MCF 10A (cell line): ENCODE data around the gene CPA4. TPM values are rescaled to one million over a fixed set of nuclear protein-coding genes. Genes with fewer than 3 reads are reported as not detected.

ENCODE experiments used
- BruUV-seq: library from RNA; stranded (reverse); fragments of 400-500 nt; replicated peaks from 2 replicates; lab custom pipeline; 2021; lab: Mats Ljungman, UMichigan
- CTCF ChIA-PET: fragments of 300-600 bp; sonication (Branson Sonifier 250); formaldehyde crosslinking; extraction: SDS; loops from one replicate; lab custom pipeline; 2021; ENCODE audit warnings: antibody characterized with exemption, inconsistent platforms; lab: Yijun Ruan, JAX
- POLR2A ChIA-PET: fragments of 300-600, 350-650 bp; sonication (Branson Sonifier 250); formaldehyde crosslinking; extraction: SDS; loops from one replicate; lab custom pipeline; 2020; ENCODE audit warnings: antibody characterized with exemption, inconsistent platforms; lab: Yijun Ruan, JAX
- DNase-seq: peaks from one replicate; pipeline ENCODE4 v3.0.0-alpha.2; 2018; ENCODE audit not compliant: unreplicated experiment
- H3K27ac Mint-ChIP-seq: one replicate; pipeline ENCODE4 v1.8.0; 2022; ENCODE audit warnings: mild to moderate bottlenecking, low read depth, mixed read lengths; ENCODE audit not compliant: unreplicated experiment
- H3K27me3 Mint-ChIP-seq: one replicate; pipeline ENCODE4 v1.8.0; 2022; ENCODE audit warnings: mixed read lengths; ENCODE audit not compliant: insufficient read depth, unreplicated experiment
- H3K36me3 Mint-ChIP-seq: one replicate; pipeline ENCODE4 v1.8.0; 2022; ENCODE audit warnings: mild to moderate bottlenecking, moderate library complexity, mixed read lengths; ENCODE audit not compliant: insufficient read depth, unreplicated experiment
- H3K4me1 Mint-ChIP-seq: one replicate; pipeline ENCODE4 v1.8.0; 2022; ENCODE audit warnings: mixed read lengths; ENCODE audit not compliant: insufficient read depth, unreplicated experiment
- H3K4me3 Mint-ChIP-seq: one replicate; pipeline ENCODE4 v1.8.0; 2022; ENCODE audit warnings: mild to moderate bottlenecking, moderate library complexity, mixed read lengths; ENCODE audit not compliant: unreplicated experiment
- H3K9me3 Mint-ChIP-seq: one replicate; pipeline ENCODE4 v1.8.0; 2022; ENCODE audit warnings: mixed read lengths; ENCODE audit not compliant: unreplicated experiment
- intact Hi-C: fragments of 100-400 bp; cut with micrococcal nuclease; formaldehyde crosslinking; loops from 2 replicates; pipeline ENCODE4 v1.14.1; 2022
- total RNA-seq: library from RNA; stranded (reverse); gene quantifications from 2 replicates; pipeline ENCODE4 v1.2.3, GENCODE V29; 2022
- TF ChIP-seq, protein P1 (sequence below): fragments of 200-600 bp; IDR thresholded peaks from one replicate; pipeline ENCODE4 v1.8.0; 2022; ENCODE audit warnings: antibody characterized with exemption, mild to moderate bottlenecking; ENCODE audit not compliant: unreplicated experiment

The CPA4 gene
- total RNA-seq, 1 experiment from 2014 or later, result 4.3 TPM

DNA sequence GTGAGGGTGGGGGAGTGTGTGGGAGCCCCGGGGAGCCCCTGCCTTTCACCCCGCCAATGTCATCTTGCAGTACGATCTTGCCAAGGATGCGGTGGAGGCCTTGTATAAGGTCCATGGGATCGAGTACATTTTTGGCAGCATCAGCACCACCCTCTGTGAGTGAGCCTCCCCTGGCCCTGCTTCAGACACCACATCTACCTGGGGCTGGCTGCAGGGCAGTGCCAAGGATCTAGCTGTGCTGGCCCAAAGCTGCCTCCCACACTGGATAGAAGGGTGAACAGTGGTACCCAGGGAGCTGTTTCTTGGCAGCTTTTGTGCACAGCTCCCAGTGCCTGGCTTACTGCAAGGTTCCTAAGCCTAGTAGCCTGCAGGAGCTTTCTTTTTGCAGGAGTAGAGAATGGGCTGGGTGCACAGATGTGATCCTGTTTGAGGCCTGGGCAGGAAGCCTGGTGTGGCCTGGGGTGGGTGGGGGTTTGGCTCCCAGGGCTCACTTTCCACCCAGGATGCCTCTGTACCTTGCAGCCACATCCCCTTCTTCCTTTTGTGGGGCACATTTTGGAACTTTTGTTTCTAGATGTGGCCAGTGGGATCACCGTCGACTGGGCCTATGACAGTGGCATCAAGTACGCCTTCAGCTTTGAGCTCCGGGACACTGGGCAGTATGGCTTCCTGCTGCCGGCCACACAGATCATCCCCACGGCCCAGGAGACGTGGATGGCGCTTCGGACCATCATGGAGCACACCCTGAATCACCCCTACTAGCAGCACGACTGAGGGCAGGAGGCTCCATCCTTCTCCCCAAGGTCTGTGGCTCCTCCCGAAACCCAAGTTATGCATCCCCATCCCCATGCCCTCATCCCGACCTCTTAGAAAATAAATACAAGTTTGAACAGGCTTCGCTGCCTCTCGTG is 75.1 kb downstream of the CPA4 start:
- no peaks in the 10 kb centered on the region for H3K27me3 Mint-ChIP-seq
- no peaks in the 10 kb centered on the region for H3K36me3 Mint-ChIP-seq
- ChIA-PET CTCF (no interaction called here), POLR2A (no interaction called here)
- no TSS peak for BruUV-seq
- TF ChIP-seq, protein P1, sequence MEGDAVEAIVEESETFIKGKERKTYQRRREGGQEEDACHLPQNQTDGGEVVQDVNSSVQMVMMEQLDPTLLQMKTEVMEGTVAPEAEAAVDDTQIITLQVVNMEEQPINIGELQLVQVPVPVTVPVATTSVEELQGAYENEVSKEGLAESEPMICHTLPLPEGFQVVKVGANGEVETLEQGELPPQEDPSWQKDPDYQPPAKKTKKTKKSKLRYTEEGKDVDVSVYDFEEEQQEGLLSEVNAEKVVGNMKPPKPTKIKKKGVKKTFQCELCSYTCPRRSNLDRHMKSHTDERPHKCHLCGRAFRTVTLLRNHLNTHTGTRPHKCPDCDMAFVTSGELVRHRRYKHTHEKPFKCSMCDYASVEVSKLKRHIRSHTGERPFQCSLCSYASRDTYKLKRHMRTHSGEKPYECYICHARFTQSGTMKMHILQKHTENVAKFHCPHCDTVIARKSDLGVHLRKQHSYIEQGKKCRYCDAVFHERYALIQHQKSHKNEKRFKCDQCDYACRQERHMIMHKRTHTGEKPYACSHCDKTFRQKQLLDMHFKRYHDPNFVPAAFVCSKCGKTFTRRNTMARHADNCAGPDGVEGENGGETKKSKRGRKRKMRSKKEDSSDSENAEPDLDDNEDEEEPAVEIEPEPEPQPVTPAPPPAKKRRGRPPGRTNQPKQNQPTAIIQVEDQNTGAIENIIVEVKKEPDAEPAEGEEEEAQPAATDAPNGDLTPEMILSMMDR, result no peak
- no peak overlapping the region for H3K4me3 Mint-ChIP-seq
- no peak overlapping the region for H3K27ac Mint-ChIP-seq
- intact Hi-C loops, result no loop called here
- no peak for DNase-seq
- peaks cover 47% of the 10 kb centered on the region for H3K4me1 Mint-ChIP-seq
- peaks cover 7% of the 10 kb centered on the region for H3K9me3 Mint-ChIP-seq

DNA sequence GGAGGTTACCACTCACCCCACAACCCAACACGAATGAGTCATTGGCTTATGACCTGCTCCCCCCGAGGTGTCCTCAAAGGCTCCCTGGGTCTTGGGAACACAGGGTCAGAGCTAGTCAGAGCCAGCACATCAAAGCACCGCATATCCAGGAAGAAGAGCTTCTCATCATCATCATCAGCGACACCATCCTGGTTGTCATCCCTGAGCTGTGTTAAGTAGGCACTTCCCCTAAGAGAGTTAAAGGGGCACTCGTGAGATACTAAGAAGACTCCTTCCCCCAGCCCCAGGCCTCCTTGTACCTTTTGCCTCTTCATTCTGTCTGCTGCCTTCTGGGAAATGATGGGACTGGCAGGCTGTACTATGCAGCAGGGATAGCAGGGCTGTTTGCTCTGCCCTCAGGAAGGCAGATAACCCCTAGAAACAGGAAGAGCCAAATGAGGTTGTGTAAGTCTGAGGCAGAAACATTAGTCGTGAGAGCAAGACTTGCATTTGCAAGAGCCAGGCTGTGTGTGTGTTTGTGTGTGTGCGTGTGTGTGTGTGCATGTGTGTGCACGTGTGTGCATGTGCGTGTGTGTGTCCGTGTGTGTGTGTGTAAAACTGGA is 76.2 kb downstream of the CPA4 start:
- Mint-ChIP-seq H3K9me3 (peaks cover 7% of the 10 kb centered on the region), H3K4me1 (peaks cover 51% of the 10 kb centered on the region), H3K36me3 (no peaks in the 10 kb centered on the region), H3K27me3 (no peaks in the 10 kb centered on the region), H3K27ac (no peak overlapping the region), H3K4me3 (no peak overlapping the region)
- TF ChIP-seq, protein P1, result no peak
- POLR2A ChIA-PET, result no interaction called here
- BruUV-seq, result no TSS peak
- DNase-seq, result peak; percentile 36
- CTCF ChIA-PET, result no interaction called here
- intact Hi-C loops, result no loop called here

DNA sequence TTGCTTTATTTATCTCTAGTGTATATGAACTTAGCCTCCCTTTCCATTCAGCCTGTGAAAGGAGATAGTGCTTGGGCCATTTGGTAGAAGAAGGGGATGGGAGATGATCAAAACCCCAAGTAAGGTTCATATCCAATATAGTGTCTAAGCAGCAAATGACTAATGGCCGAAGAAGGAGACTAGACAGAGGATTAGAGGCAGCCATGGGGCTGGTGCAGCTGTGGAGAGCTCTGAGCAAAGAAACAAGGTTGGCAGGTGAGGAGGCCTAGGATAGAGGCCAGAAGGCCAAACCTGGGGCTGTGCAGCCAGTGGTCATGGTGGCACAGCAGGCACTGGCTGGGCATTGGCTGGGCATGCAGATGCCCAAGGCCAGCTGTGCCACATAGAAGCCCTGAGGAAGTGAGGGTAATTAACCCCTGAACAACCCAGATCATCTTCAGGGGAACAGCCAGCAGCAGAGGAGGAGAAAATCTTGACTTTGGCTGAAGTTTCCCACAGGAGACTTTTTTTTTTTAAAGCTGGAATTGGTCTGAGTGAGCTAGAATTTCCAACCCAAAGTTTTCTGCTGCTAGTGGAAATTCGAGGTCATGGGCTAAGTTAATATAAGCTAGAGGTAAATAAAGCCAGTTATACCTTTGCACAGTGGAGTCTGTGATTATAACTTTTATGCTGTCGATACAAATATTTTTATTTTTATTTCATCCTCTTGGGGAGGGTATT is 77.0 kb downstream of the CPA4 start:
- ChIA-PET POLR2A (interaction anchor here (0.7 kb wide), 1 partner anchor 1933 kb away, joined by 4 read pairs; no protein-coding TSS in a partner anchor), CTCF (interaction anchor here (0.6 kb wide), 1 partner anchor 255 kb away, joined by 4 read pairs; no protein-coding TSS in a partner anchor)
- Mint-ChIP-seq H3K4me1 (peaks cover 54% of the 10 kb centered on the region), H3K27me3 (no peaks in the 10 kb centered on the region), H3K36me3 (no peaks in the 10 kb centered on the region), H3K9me3 (peaks cover 7% of the 10 kb centered on the region), H3K27ac (no peak overlapping the region), H3K4me3 (no peak overlapping the region)
- TF ChIP-seq, protein P1, result no peak
- no peak for DNase-seq
- BruUV-seq, result no TSS peak
- intact Hi-C loops, result no loop called here
